B cell (primary cell): ENCODE measurements around the gene SRPK1. TPM values are rescaled to one million over a fixed set of nuclear protein-coding genes. Genes with fewer than 3 reads are reported as not detected.

Source experiments
- ATAC-seq: fragments of 200-7000 bp; cut with Tn5 transposase; one replicate; pipeline ENCODE4 v1.10.0; 2021; ENCODE audit warnings: low read depth, mild to moderate bottlenecking, moderate number of reproducible peaks, moderate library complexity
- CTCF ChIA-PET: fragments of 350-600 bp; sonication (Branson Sonifier 250); formaldehyde crosslinking; loops from one replicate; lab custom pipeline; 2021; ENCODE audit warnings: antibody characterized with exemption, inconsistent platforms; lab: Charles Lee
- POLR2A ChIA-PET: fragments of 350-600 bp; sonication (Branson Sonifier 250); formaldehyde crosslinking; loops from one replicate; lab custom pipeline; 2021; ENCODE audit warnings: antibody characterized with exemption; lab: Charles Lee
- DNase-seq: peaks from one replicate; pipeline ENCODE4 v3.0.0; 2013
- H2AFZ ChIP-seq: 2 replicates; pipeline ENCODE4 v1.6.1; 2012; ENCODE audit warnings: mild to moderate bottlenecking, low read depth, low read length; ENCODE audit not compliant: insufficient read depth, poor library complexity, severe bottlenecking
- H3K27ac ChIP-seq, 2 donors: 1 replicate in 1 of 2; 2 replicates in 1 of 2; pipeline ENCODE4 v1.5.1; 2012 to 2013; ENCODE audit warnings: low read length in 2 of 2, mild to moderate bottlenecking in 2 of 2, moderate library complexity in 1 of 2
- H3K27me3 ChIP-seq, 4 experiments: fragments of 200-600 bp in 1 of 4; sonication (generic) in 1 of 4; replicated peaks in 1 of 4; 1 replicate in 2 of 4; 2 replicates in 2 of 4; pipeline versions ENCODE4 v1.6.1 to v1.7.0; 2013 to 2016; ENCODE audit warnings: low read length in 3 of 4, mild to moderate bottlenecking in 2 of 4, mixed read lengths in 1 of 4, moderate library complexity in 1 of 4; ENCODE audit not compliant: insufficient read depth in 4 of 4, control insufficient read depth in 3 of 4; ENCODE audit errors: control extremely low read depth in 1 of 4
- H3K36me3 ChIP-seq, 2 experiments: replicated peaks in 1 of 2; 1 replicate in 1 of 2; 2 replicates in 1 of 2; pipeline versions ENCODE4 v1.6.1 to v1.7.1; 2013; ENCODE audit warnings: low read length in 1 of 2; ENCODE audit not compliant: insufficient read depth in 2 of 2, control insufficient read depth in 1 of 2; ENCODE audit errors: control extremely low read depth in 1 of 2, extremely low read depth in 1 of 2
- H3K4me1 ChIP-seq, 2 donors: fragments of 200-600 bp in 1 of 2; sonication (generic) in 1 of 2; 1 replicate in 1 of 2; 2 replicates in 1 of 2; pipeline versions ENCODE4 v1.5.1 to v1.6.1; 2013 to 2017; ENCODE audit warnings: low read length in 2 of 2; ENCODE audit not compliant: control insufficient read depth in 2 of 2, insufficient read depth in 2 of 2
- H3K4me2 ChIP-seq: replicated peaks from 2 replicates; pipeline ENCODE3; 2012; ENCODE audit warnings: mild to moderate bottlenecking, low read depth, low read length; ENCODE audit not compliant: poor library complexity, severe bottlenecking
- H3K4me3 ChIP-seq, 5 experiments: fragments of 200-600 bp in 1 of 5; sonication (generic) in 1 of 5; 1 replicate in 3 of 5; 2 replicates in 2 of 5; pipeline versions ENCODE4 v1.5.1 to v1.7.0; 2011 to 2016; ENCODE audit warnings: low read length in 4 of 5, mild to moderate bottlenecking in 4 of 5, low read depth in 2 of 5, control low read depth in 1 of 5, moderate library complexity in 1 of 5; ENCODE audit not compliant: insufficient read depth in 1 of 5; ENCODE audit errors: control extremely low read depth in 1 of 5, extremely low read depth in 1 of 5
- H3K79me2 ChIP-seq: fragments of 200-600 bp; sonication (generic); one replicate; pipeline ENCODE4 v1.6.0; 2016; ENCODE audit warnings: low read length; ENCODE audit not compliant: control insufficient read depth, insufficient read depth
- H3K9ac ChIP-seq: fragments of 200-600 bp; sonication (generic); 2 replicates; pipeline ENCODE4 v1.6.1; 2017; ENCODE audit warnings: mild to moderate bottlenecking, low read length, moderate library complexity
- H3K9me3 ChIP-seq, 3 donors: one replicate each; pipeline versions ENCODE4 v1.6.1 to v1.7.1; 2013; ENCODE audit warnings: low read length in 2 of 3; ENCODE audit not compliant: control insufficient read depth in 2 of 3, insufficient read depth in 1 of 3; ENCODE audit errors: control extremely low read depth in 1 of 3
- H4K20me1 ChIP-seq: 2 replicates; pipeline ENCODE4 v1.6.0; 2012; ENCODE audit warnings: mild to moderate bottlenecking, low read length; ENCODE audit not compliant: insufficient read depth, control insufficient read depth, poor library complexity, severe bottlenecking
- H3K27ac Mint-ChIP-seq: one replicate; pipeline ENCODE4 v1.8.0; 2021; ENCODE audit warnings: mixed read lengths
- H3K27me3 Mint-ChIP-seq: one replicate; pipeline ENCODE4 v1.8.0; 2021; ENCODE audit warnings: mixed read lengths
- H3K4me1 Mint-ChIP-seq: one replicate; pipeline ENCODE4 v1.8.0; 2021; ENCODE audit warnings: mixed read lengths
- H3K4me3 Mint-ChIP-seq: one replicate; pipeline ENCODE4 v1.8.0; 2021; ENCODE audit warnings: mixed read lengths
- H3K9me3 Mint-ChIP-seq: one replicate; pipeline ENCODE4 v1.8.0; 2022; ENCODE audit warnings: mixed read lengths; ENCODE audit not compliant: insufficient read depth
- CTCF ChIP-seq: fragments of 200-600 bp; IDR thresholded peaks from one replicate; pipeline ENCODE4 v1.8.0; 2022; ENCODE audit warnings: antibody characterized with exemption, mild to moderate bottlenecking
- EZH2 ChIP-seq: IDR thresholded peaks from 2 replicates; pipeline ENCODE4 v1.6.1; 2012; ENCODE audit warnings: borderline replicate concordance, low read depth, mild to moderate bottlenecking, moderate library complexity, low read length; ENCODE audit not compliant: insufficient read depth, poor library complexity, severe bottlenecking
- WGBS: methylation state at CpG from one replicate; pipeline ENCODE4 v1.1.5; 2013; ENCODE audit warnings: missing lambda C conversion rate; ENCODE audit not compliant: insufficient coverage; 5-methylcytosine and 5-hydroxymethylcytosine counted together
- intact Hi-C: fragments of 100-400 bp; cut with micrococcal nuclease; formaldehyde crosslinking; loops from one replicate; pipeline ENCODE4 v1.10.0; 2022
- polyA plus RNA-seq: library from polyadenylated mRNA; depleted of rRNA; stranded (reverse); fragments of >200 nt; gene quantifications from 2 replicates; pipeline ENCODE4 v1.2.3, GENCODE V29; 2012
- total RNA-seq, 2 donors: library from RNA; stranded (reverse); fragments of 120-200 nt in 1 of 2; gene quantifications; 1 replicate in 1 of 2; 2 replicates in 1 of 2; pipeline versions ENCODE4 v1.2.3 to v1.2.4, GENCODE V29; 2013 to 2022

The SRPK1 gene
- total and polyA plus RNA-seq, 2 donors (not counting 1 experiment from before 2014, with no cell fraction given), result 9.7 to 53.3 TPM

- Histone ChIP-seq H2AFZ (no peak overlapping the region), H3K36me3 (peaks cover 2 to 4% of the 10 kb centered on the region in 2 experiments), H3K27ac (no peak overlapping the region), H3K4me3 (no peak overlapping the region), H3K27me3 (no peaks in the 10 kb centered on the region), H3K79me2 (no peaks in the 10 kb centered on the region), H4K20me1 (no peaks in the 10 kb centered on the region), H3K9me3 (no peaks in the 10 kb centered on the region), H3K4me2 (no peak overlapping the region), H3K4me1 (no peaks in the 10 kb centered on the region), H3K9ac (no peak overlapping the region)
- H3K4me3 Mint-ChIP-seq, result no peak overlapping the region
- CTCF ChIA-PET, result no interaction called here
- H3K27ac Mint-ChIP-seq, result no peak overlapping the region
- DNase-seq (no peak), ATAC-seq (no peak)
- POLR2A ChIA-PET, result no interaction called here
- intact Hi-C loops, result no loop called here
- peaks cover 3% of the 10 kb centered on the region for H3K4me1 Mint-ChIP-seq
- 95% methylated on average over 4 of the region's 5 CpGs for WGBS
- peaks cover 11% of the 10 kb centered on the region for H3K27me3 Mint-ChIP-seq
- no peak for TF ChIP-seq CTCF
- TF ChIP-seq EZH2, result no peak
- H3K9me3 Mint-ChIP-seq, result no peaks in the 10 kb centered on the region
Measured at GRCh38 chr6:35829306-35829705, 91.6 kb downstream of the SRPK1 start.

- Histone ChIP-seq H4K20me1 (no peaks in the 10 kb centered on the region), H3K4me3 (no peak overlapping the region), H3K9ac (no peak overlapping the region), H3K4me2 (no peak overlapping the region), H3K27ac (no peak overlapping the region), H3K36me3 (no peaks in the 10 kb centered on the region), H3K27me3 (no peaks in the 10 kb centered on the region), H2AFZ (no peak overlapping the region), H3K9me3 (no peaks in the 10 kb centered on the region), H3K4me1 (no peaks in the 10 kb centered on the region), H3K79me2 (no peaks in the 10 kb centered on the region)
- POLR2A ChIA-PET, result no interaction called here
- intact Hi-C loops, result no loop called here
- DNase-seq (no peak), ATAC-seq (no peak)
- CTCF ChIA-PET, result no interaction called here
- H3K27me3 Mint-ChIP-seq, result peaks cover 10% of the 10 kb centered on the region
- no peak overlapping the region for H3K27ac Mint-ChIP-seq
- peaks cover 8% of the 10 kb centered on the region for H3K4me1 Mint-ChIP-seq
- no peaks in the 10 kb centered on the region for H3K9me3 Mint-ChIP-seq
- WGBS, result 80% methylated on average over 4 of the region's 5 CpGs
- H3K4me3 Mint-ChIP-seq, result no peak overlapping the region
- no peak for TF ChIP-seq EZH2
- TF ChIP-seq CTCF, result no peak
Measured at GRCh38 chr6:35824552-35825192, 96.2 kb downstream of the SRPK1 start.
